Superior temporal gyrus (tissue), 1 donor: ENCODE results near the gene NPSR1.
"Not testable (repeated sequence)": the region's sequence is repeated elsewhere in the genome, so short reads cannot be mapped to it uniquely, and the experiment has no call there.

Experiments
- DNase-seq: peaks from one replicate; pipeline ENCODE4 v3.0.0-alpha.2; 2016; ENCODE audit errors: extremely low spot score

NPSR1 gene

DNA sequence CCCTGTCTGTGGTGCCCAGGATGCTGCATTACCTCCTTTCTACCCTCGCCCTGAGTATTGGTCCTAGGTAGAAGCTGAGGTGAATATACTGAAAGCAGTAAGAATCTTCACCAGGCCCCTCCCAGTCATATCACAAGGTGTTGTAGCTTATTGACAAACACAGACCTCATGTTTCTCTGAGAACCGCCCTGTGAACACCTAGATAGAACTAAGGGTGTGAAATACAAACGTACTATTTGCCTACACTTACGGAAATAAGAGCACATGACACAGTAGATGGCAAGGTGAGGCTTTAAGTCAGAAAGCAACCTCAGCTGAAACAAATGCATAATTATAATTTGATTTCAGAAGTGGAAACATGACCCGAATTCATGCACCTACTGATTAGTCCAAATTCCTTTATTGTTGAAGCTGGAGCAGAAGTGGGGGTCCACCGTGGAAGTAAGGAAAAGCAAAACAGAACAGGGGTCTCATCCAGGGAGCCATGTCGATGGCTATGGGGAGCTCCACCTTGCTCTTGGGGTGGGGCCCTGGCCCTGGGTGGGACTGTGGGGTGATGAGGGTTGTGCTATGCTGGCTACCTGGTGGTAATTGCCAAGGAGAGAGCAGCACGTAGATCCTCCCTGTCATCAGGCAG lies at the start of gene NPSR1:
Gene NPSR1 (plus strand): TSS at position 587 of the 637 bp plus-strand sequence. CDS start 195 bp downstream, outside the sequence.
- DNase-seq: no peak

- DNase-seq: no peak
These were observed 45.4 kb upstream of the NPSR1 start for GRCh38 chr7:34612661-34613060.

- DNase-seq: no peak
These were observed 37.6 kb upstream of the NPSR1 start for GRCh38 chr7:34620425-34620824.

DNA sequence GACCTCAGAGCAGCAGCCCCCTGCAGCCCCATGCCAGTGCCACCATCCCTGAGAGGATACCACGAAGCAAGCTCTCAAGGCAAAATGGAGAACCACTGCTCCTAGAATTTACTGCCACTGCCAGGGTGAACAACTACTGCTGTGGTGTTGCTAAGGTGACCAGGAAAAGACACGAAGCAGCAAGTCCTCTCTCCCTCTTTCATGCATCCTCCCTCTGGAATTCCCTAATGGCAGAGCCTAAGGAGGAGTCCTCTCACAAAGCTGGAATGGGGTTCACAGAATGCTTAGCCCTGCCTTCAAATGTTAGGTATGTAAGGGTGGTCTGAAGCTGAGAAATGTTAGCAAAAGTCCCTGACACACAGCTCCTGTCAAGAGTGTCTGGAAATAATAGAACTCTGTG lies 35.8 kb upstream of the NPSR1 start:
- DNase-seq: no peak

- no peak for DNase-seq
These were observed 35.2 kb upstream of the NPSR1 start for GRCh38 chr7:34622771-34623250.

DNA sequence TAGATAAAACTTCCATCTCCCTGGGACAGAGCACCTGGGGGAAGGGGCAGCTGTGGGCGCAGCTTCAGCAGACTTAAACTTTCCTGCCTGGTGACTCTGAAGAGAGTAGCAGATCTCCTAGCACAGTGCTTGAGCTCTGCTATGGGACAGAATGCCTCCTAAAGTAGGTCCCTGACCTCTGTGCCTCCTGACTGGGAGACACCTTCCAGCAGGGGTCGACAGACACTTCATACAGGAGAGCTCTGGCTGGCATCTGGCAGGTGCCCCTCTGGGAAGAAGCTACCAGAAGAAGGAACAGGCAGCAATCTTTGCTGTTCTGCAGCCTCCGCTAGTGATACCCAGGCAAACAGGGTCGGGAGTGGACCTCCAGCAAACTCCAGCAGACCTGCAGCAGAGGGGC lies 29.4 kb upstream of the NPSR1 start:
- DNase-seq: not testable (repeated sequence)

GRCh38 chr7:34652809-34653208 lies 5.2 kb upstream of the NPSR1 start:
- DNase-seq: no peak

- no peak for DNase-seq
These were observed 4.2 kb upstream of the NPSR1 start for GRCh38 chr7:34653787-34654186.

GRCh38 chr7:34655384-34655783 lies 2.6 kb upstream of the NPSR1 start:
- no peak for DNase-seq

DNA sequence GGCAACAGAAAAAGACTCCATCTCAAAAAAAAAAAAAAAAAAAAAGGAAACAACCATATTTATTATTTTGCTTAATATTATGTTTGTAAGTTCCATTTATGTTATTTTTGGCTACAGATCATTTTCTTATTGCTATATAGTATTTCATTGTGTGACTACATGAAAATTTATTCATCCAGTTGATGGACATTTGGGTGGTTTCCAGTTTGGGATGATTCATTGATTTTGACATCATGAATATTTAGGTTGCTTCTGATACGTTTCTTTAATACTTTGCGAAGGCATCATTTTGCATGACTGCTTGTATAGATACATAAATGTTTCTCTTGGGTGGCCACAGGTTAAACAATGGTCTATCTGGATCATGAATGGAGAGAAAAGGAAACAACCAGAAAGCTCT lies 2.0 kb upstream of the NPSR1 start:
- no peak for DNase-seq

GRCh38 chr7:34659472-34660075 lies 1.6 kb downstream of the NPSR1 start:
- DNase-seq: no peak

DNA sequence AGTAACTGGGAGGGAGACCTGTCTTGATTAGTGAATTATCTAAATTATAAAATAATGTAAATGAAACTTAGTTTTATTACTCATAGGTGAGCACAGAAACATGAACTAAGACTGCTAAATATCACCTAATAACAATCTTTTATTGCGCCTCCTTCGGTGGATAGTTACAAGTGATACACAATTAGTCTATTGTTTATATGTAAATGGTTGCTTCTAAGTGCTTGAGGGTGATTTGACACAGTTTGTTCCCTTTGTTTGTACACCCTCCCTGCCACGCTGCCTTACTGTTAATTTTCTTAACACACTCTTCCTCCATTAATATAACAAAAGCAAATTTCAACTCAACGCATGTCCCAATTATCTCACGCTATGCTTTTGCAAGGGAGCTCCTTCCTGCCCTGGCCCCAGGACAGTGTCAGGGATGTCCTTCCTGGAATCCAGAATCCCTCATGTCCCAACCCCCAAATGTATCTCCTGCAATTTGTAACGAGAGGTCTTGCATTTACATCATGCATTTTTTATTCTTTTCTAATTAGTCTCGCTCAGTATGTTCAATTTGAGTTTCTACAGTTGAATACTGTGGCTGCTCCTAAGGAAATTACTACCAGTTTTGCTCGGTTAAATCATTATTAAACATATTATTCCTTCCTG lies 4.2 kb downstream of the NPSR1 start:
- no peak for DNase-seq

- DNase-seq: no peak
These were observed 6.7 kb downstream of the NPSR1 start for GRCh38 chr7:34664755-34665154.

GRCh38 chr7:34672430-34672829 lies 14.4 kb downstream of the NPSR1 start:
- DNase-seq: no peak

GRCh38 chr7:34673066-34673465 lies 15.0 kb downstream of the NPSR1 start:
- no peak for DNase-seq

DNA sequence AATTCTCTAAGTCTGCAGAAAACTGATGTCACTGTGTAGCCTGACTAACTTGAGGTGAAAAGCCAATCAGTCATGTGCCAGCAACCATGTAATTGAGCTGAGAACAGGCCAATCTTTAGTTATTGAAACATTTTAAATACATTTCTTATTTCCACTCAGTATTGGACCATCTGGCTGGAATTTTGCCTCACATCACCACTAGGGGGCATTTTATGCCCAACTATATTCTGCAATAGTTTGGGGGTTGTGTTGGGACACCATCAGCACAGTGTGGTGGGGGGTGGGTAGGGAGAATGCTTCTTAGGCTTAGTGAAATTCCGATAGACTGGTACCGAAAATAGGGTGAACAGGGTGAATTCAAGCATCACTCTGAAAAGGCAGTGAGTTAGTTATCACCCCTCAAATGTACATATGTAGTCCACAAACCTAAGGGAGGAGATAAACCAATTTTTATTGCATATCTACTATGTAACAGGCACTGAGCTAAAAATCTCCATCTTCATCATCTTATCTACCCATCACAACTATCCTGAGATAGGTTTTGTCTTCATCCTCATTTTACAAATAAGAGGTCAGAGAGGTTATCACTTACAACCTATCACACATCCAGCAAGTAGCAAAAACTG lies 17.8 kb downstream of the NPSR1 start:
- DNase-seq: peak; percentile 60

DNA sequence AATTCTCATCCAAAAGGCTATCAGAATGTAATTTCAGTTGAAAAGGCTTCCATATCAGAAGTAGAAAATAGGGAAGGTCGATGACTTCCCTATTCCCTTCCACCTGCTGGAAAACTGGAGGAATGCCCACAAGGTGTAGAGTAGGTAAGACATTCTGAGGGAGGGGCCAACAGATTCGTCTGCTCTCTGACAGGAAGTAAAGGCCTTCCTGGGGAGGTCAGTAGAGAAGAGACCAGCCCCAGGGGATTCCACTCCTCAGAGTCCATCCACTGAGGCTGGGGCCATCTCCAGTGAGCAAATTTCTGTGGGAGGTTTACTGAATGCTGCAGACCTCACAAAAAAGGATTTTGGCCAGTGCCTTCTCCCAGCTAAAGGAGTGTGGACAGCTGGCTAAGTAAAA lies 19.5 kb downstream of the NPSR1 start:
- DNase-seq: no peak

- DNase-seq: no peak
These were observed 29.5 kb downstream of the NPSR1 start for GRCh38 chr7:34687529-34687928.

- no peak for DNase-seq
These were observed 38.4 kb downstream of the NPSR1 start for GRCh38 chr7:34696415-34696814.

DNA sequence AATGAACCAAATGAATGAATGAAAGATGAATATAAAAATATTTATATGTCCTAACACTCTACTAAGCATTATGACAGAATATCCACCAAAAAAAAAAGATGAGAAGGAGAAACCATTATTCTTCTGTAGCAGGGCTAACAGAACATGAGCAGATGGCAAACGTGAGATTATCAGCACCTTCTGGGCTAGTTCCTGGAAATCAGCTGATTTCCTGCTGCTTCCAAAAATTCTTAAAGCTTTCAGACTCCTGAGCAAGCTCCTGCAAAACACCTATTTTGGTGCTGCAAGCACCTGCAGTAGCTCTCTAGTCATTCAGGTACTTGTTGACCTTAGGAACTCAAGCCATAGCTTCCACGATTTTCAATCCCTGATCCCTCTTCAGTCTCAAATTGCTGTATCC lies 51.8 kb downstream of the NPSR1 start:
- DNase-seq: no peak

DNA sequence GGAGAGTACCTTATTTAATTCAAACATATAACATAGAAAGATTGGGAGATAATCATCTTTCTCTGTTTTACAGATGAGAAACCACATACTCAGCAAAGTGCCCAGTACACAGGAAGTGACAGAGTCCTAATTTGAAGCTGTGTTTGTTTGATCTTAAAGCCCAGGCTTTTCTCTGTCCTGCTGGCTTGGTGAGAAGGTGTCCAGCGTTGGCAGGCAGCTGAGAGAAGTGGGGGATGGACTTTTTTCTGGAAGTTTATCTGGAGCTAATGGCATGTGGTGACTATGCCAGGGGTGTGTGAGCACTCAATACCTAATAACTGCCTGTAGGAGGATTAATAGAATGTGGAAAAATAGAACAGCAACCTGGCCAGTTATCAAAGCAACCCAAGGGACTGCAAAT lies 60.8 kb downstream of the NPSR1 start:
- DNase-seq: no peak

GRCh38 chr7:34719636-34720035 lies 61.6 kb downstream of the NPSR1 start:
- no peak for DNase-seq

GRCh38 chr7:34720289-34720688 lies 62.3 kb downstream of the NPSR1 start:
- DNase-seq: no peak
